OCI-LY7 (cell line): ENCODE data around the gene STEAP4. TPM values are rescaled to one million over a fixed set of nuclear protein-coding genes. Genes with fewer than 3 reads are reported as not detected.

Source experiments
- BruUV-seq: library from RNA; stranded (reverse); fragments of 400-500 nt; replicated peaks from 2 replicates; lab custom pipeline; 2021; lab: Mats Ljungman, UMichigan
- CTCF ChIA-PET: fragments of 300-600 bp; sonication (Branson Sonifier 250); formaldehyde crosslinking; loops from one replicate; lab custom pipeline; 2022; ENCODE audit warnings: antibody characterized with exemption; ENCODE audit not compliant: unreplicated experiment; lab: Charles Lee
- POLR2A ChIA-PET: fragments of 300-600 bp; sonication (Branson Sonifier 250); formaldehyde crosslinking; loops from one replicate; lab custom pipeline; 2022; ENCODE audit warnings: antibody characterized with exemption; lab: Charles Lee
- DNase-seq: peaks from one replicate; pipeline ENCODE4 v3.0.0-alpha.2; 2015; ENCODE audit warnings: low spot score
- H2AFZ ChIP-seq: fragments of 200-600 bp; sonication (generic), shearing (Covaris generic); 2 replicates; pipeline ENCODE4 v1.6.1; 2014; ENCODE audit warnings: mild to moderate bottlenecking, antibody characterized with exemption, low read length, moderate library complexity
- H3K27ac ChIP-seq: fragments of 200-600 bp; sonication (generic); 2 replicates; pipeline ENCODE4 v1.5.1; 2014; ENCODE audit warnings: mixed run types, low read depth, mild to moderate bottlenecking, moderate library complexity, low read length, inconsistent platforms; ENCODE audit not compliant: poor library complexity, severe bottlenecking
- H3K36me3 ChIP-seq: fragments of 200-600 bp; sonication (generic); 2 replicates; pipeline ENCODE4 v1.6.1; 2014; ENCODE audit warnings: mild to moderate bottlenecking, antibody characterized with exemption, low read length, moderate library complexity, mixed read lengths; ENCODE audit not compliant: insufficient read depth
- H3K4me1 ChIP-seq: fragments of 200-600 bp; sonication (generic); 2 replicates; pipeline ENCODE4 v1.5.1; 2014; ENCODE audit warnings: mild to moderate bottlenecking, low read length; ENCODE audit not compliant: insufficient read depth, poor library complexity, severe bottlenecking
- H3K4me2 ChIP-seq: fragments of 200-600 bp; sonication (generic); 2 replicates; pipeline ENCODE4 v1.6.1; 2014; ENCODE audit warnings: mild to moderate bottlenecking, low read length
- H3K4me3 ChIP-seq: fragments of 200-600 bp; sonication (generic); 2 replicates; pipeline ENCODE4 v1.5.1; 2014; ENCODE audit warnings: mild to moderate bottlenecking, low read depth, low read length; ENCODE audit not compliant: poor library complexity, severe bottlenecking
- H3K79me2 ChIP-seq: fragments of 200-600 bp; sonication (generic); 2 replicates; pipeline ENCODE4 v1.6.1; 2016; ENCODE audit warnings: low read depth, mild to moderate bottlenecking, low read length, moderate library complexity, mixed read lengths; ENCODE audit not compliant: insufficient read depth
- H3K9me2 ChIP-seq: fragments of 200-600 bp; sonication (generic); 2 replicates; pipeline ENCODE4 v1.6.1; 2016; ENCODE audit warnings: mild to moderate bottlenecking, low read length, mixed read lengths; ENCODE audit not compliant: insufficient read depth
- H3K9me3 ChIP-seq: fragments of 200-600 bp; sonication (generic); 2 replicates; pipeline ENCODE4 v1.6.1; 2014; ENCODE audit warnings: mild to moderate bottlenecking, mixed run types, low read length, mixed read lengths
- H4K20me1 ChIP-seq: fragments of 200-600 bp; sonication (generic); 2 replicates; pipeline ENCODE4 v1.6.1; 2014; ENCODE audit warnings: mild to moderate bottlenecking, antibody characterized with exemption, low read length, moderate library complexity, mixed read lengths; ENCODE audit not compliant: insufficient read depth
- CTCF ChIP-seq: fragments of 200-600 bp; sonication (generic); conservative IDR thresholded peaks from 2 replicates; pipeline ENCODE4 v1.5.1; 2014; ENCODE audit warnings: mild to moderate bottlenecking, antibody characterized with exemption, low read length, moderate library complexity, mixed read lengths
- EZH2phosphoT487 ChIP-seq: fragments of 200-600 bp; sonication (generic); IDR thresholded peaks from 2 replicates; pipeline ENCODE4 v1.6.1; 2018; ENCODE audit warnings: low read depth, borderline replicate concordance, mild to moderate bottlenecking, mixed run types, antibody characterized with exemption, low read length, moderate library complexity, mixed read lengths
- intact Hi-C: fragments of 100-400 bp; cut with micrococcal nuclease; formaldehyde crosslinking; loops from one replicate; pipeline ENCODE4 v1.10.0; 2022; ENCODE audit not compliant: unreplicated experiment
- total RNA-seq, 2 experiments: library from RNA; depleted of rRNA in 1 of 2; stranded (reverse); fragments of >200 nt in 1 of 2; shearing (Covaris generic) in 1 of 2; gene quantifications; 2 replicates each; pipeline ENCODE4 v1.2.3, GENCODE V29; 2014 to 2022

STEAP4 gene
- total RNA-seq, 2 experiments from 2014 or later: not detected

GRCh38 chr7:88347517-88347916 lies 40.8 kb upstream of the STEAP4 start:
- Histone ChIP-seq H3K79me2 (no peaks in the 10 kb centered on the region), H2AFZ (no peak overlapping the region), H4K20me1 (no peaks in the 10 kb centered on the region), H3K9me2 (no peaks in the 10 kb centered on the region), H3K4me1 (no peaks in the 10 kb centered on the region), H3K36me3 (no peaks in the 10 kb centered on the region), H3K4me3 (no peak overlapping the region), H3K9me3 (no peaks in the 10 kb centered on the region), H3K4me2 (no peak overlapping the region), H3K27ac (no peak overlapping the region)
- no TSS peak for BruUV-seq
- ChIA-PET CTCF (no interaction called here), POLR2A (interaction anchor here (0.7 kb wide), 1 partner anchor 152 kb away, joined by 3 read pairs; no protein-coding TSS in a partner anchor)
- TF ChIP-seq EZH2phosphoT487: no peak
- no peak for TF ChIP-seq CTCF
- intact Hi-C loops: no loop called here
- no peak for DNase-seq

- TF ChIP-seq CTCF (no peak), EZH2phosphoT487 (no peak)
- ChIA-PET CTCF (no interaction called here), POLR2A (no interaction called here)
- no peak overlapping the region for H3K4me2 ChIP-seq
- intact Hi-C loops: no loop called here
- no peak overlapping the region for H2AFZ ChIP-seq
- DNase-seq: no peak
- H4K20me1 ChIP-seq: no peaks in the 10 kb centered on the region
- no peaks in the 10 kb centered on the region for H3K79me2 ChIP-seq
- no peaks in the 10 kb centered on the region for H3K36me3 ChIP-seq
- no peaks in the 10 kb centered on the region for H3K9me3 ChIP-seq
- H3K27ac ChIP-seq: no peak overlapping the region
- no peaks in the 10 kb centered on the region for H3K4me1 ChIP-seq
- no peaks in the 10 kb centered on the region for H3K9me2 ChIP-seq
- BruUV-seq: no TSS peak
- no peak overlapping the region for H3K4me3 ChIP-seq
Measured at GRCh38 chr7:88347090-88347489, 40.4 kb upstream of the STEAP4 start.

GRCh38 chr7:88346357-88346756 lies 39.7 kb upstream of the STEAP4 start:
- H3K27ac ChIP-seq: no peak overlapping the region
- H3K4me3 ChIP-seq: no peak overlapping the region
- CTCF ChIA-PET: no interaction called here
- intact Hi-C loops: no loop called here
- H3K36me3 ChIP-seq: no peaks in the 10 kb centered on the region
- no peak overlapping the region for H2AFZ ChIP-seq
- no TSS peak for BruUV-seq
- no peaks in the 10 kb centered on the region for H4K20me1 ChIP-seq
- H3K9me2 ChIP-seq: no peaks in the 10 kb centered on the region
- DNase-seq: no peak
- no peaks in the 10 kb centered on the region for H3K79me2 ChIP-seq
- no peaks in the 10 kb centered on the region for H3K9me3 ChIP-seq
- no peaks in the 10 kb centered on the region for H3K4me1 ChIP-seq
- POLR2A ChIA-PET: interaction anchor here (0.6 to 1.0 kb wide), 4 partner anchors 13 to 633 kb away, joined by 3 to 5 read pairs (median 3); no protein-coding TSS in a partner anchor
- no peak overlapping the region for H3K4me2 ChIP-seq
- TF ChIP-seq CTCF (no peak), EZH2phosphoT487 (no peak)
